Esophagus squamous epithelium (tissue), 5 donors: ENCODE data around the gene IDH3B. TPM values are rescaled to one million over a fixed set of nuclear protein-coding genes. Genes with fewer than 3 reads are reported as not detected.
A peak's percentile ranks its signal among the peaks of the same experiment; 100 is the strongest.

Experiments used
- DNase-seq: peaks from one replicate; lab custom pipeline; 2025; lab: John Stamatoyannopoulos, UW
- H3K27ac ChIP-seq, 4 donors: fragments of 200-600 bp; sonication (generic); one replicate each; pipeline ENCODE4 v1.5.1; 2016 to 2019; ENCODE audit warnings: mild to moderate bottlenecking in 1 of 4
- H3K27me3 ChIP-seq, 4 donors: fragments of 200-600 bp; sonication (generic); 1 replicate in 3 of 4; 2 replicates in 1 of 4; pipeline versions ENCODE4 v1.5.1 to v1.6.0; 2017 to 2021; ENCODE audit warnings: antibody characterized with exemption in 1 of 4
- H3K36me3 ChIP-seq, 3 donors: fragments of 200-600 bp; sonication (generic); one replicate each; pipeline ENCODE4 v1.5.1; 2016 to 2019
- H3K4me1 ChIP-seq, 3 donors: fragments of 200-600 bp; sonication (generic); one replicate each; pipeline ENCODE4 v1.5.1; 2017 to 2019
- H3K4me3 ChIP-seq, 4 donors: fragments of 200-600 bp; sonication (generic); 1 replicate in 3 of 4; 2 replicates in 1 of 4; pipeline ENCODE4 v1.5.1; 2016 to 2019; ENCODE audit warnings: mild to moderate bottlenecking in 2 of 4, moderate library complexity in 1 of 4
- H3K9me3 ChIP-seq, 3 donors: fragments of 200-600 bp; sonication (generic); one replicate each; pipeline ENCODE4 v1.5.1; 2016 to 2019
- POLR2A ChIP-seq, 4 donors: fragments of 450-650 bp; IDR thresholded peaks; one replicate each; pipeline ENCODE4 v1.6.1; 2017; ENCODE audit warnings: antibody characterized with exemption in 4 of 4, mild to moderate bottlenecking in 4 of 4, moderate library complexity in 3 of 4
- WGBS, 2 donors: methylation state at CpG; one replicate each; pipeline ENCODE4 v1.1.5; 2018; 5-methylcytosine and 5-hydroxymethylcytosine counted together
- intact Hi-C: fragments of 100-400 bp; cut with DNase I; formaldehyde crosslinking; loops from one replicate; pipeline ENCODE4 v1.15.0; 2022
- total RNA-seq, 4 donors: library from RNA; depleted of rRNA; stranded (reverse); fragments of >200 nt; gene quantifications; one replicate each; pipeline ENCODE4 v1.1.0, GENCODE V29; 2016
- TF ChIP-seq, protein P1 (sequence below), 6 experiments: fragments of 450-650 bp in 4 of 6; fragments of 200-600 bp in 2 of 6; sonication (generic) in 2 of 6; IDR thresholded peaks; one replicate each; pipeline ENCODE4 v1.5.1; 2016 to 2019; ENCODE audit warnings: antibody characterized with exemption in 6 of 6, mild to moderate bottlenecking in 4 of 6, moderate library complexity in 4 of 6
- donor health status: DM: yes; HTN: yes; CAD: no.

The IDH3B gene
- total RNA-seq, 4 donors from 2014 or later = 77.4 to 136 (median 123) TPM

GRCh38 chr20:2654384-2654822 is 9.6 kb downstream of the IDH3B start:
- H3K27me3 ChIP-seq = no peaks in the 10 kb centered on the region
- 67 to 75% methylated on average over 3 to 7 of the region's 9 CpGs for WGBS, 2 donors
- TF ChIP-seq, protein P1, sequence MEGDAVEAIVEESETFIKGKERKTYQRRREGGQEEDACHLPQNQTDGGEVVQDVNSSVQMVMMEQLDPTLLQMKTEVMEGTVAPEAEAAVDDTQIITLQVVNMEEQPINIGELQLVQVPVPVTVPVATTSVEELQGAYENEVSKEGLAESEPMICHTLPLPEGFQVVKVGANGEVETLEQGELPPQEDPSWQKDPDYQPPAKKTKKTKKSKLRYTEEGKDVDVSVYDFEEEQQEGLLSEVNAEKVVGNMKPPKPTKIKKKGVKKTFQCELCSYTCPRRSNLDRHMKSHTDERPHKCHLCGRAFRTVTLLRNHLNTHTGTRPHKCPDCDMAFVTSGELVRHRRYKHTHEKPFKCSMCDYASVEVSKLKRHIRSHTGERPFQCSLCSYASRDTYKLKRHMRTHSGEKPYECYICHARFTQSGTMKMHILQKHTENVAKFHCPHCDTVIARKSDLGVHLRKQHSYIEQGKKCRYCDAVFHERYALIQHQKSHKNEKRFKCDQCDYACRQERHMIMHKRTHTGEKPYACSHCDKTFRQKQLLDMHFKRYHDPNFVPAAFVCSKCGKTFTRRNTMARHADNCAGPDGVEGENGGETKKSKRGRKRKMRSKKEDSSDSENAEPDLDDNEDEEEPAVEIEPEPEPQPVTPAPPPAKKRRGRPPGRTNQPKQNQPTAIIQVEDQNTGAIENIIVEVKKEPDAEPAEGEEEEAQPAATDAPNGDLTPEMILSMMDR (IDR thresholded peaks at IDR 0.05) = no peak
- TF ChIP-seq POLR2A (IDR thresholded peaks at IDR 0.05) = no peak
- intact Hi-C loops = no loop called here
- H3K9me3 ChIP-seq = no peaks in the 10 kb centered on the region
- no peak for DNase-seq
- no peak overlapping the region for H3K27ac ChIP-seq
- peaks cover 15 to 41% (median 22%) of the 10 kb centered on the region in 3 donors for H3K4me1 ChIP-seq
- H3K36me3 ChIP-seq = peaks cover 32 to 60% (median 42%) of the 10 kb centered on the region in 3 donors
- H3K4me3 ChIP-seq = peak overlapping the region in 3 of 4 donors; percentile 75 to 98 (median 93)

DNA sequence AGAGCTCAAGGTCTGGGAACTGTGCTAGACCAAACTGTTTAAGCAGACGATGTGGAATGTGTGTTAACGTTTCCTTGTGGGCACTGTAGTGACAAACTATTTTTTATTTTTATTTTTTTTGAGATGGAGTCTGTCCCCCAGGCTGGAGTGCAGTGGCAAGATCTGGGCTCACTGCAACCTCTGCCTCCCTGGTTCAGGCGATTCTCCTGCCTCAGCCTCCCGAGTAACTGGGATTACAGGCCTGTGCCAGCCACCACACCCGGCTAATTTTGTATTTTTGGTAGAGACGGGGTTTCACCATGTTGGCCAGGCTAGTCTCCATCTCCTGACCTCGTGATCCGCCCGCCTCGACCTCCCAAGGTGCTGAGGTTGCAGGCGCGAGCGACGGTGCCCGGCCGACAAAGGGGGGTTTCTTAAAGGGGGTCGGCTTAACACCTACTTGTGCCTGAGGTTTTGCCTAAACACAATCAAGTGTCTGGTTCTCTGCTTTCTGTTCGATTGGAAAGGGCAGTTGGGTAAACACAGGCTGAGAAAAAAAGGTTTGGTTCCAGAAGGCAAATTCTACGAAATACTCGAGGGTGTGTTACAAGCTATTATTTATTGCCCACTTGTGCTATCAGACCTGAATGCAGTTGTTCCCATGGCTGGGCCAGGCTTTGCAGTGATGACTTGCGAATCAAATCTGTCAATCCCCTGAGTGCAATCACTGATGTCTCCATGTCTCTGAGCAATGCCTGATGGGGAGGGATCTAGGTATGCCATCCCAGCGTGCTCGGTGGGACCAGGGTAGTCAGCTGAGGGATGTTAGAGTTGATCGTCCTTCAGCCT is 10.2 kb downstream of the IDH3B start:
- intact Hi-C loops = no loop called here
- peak overlapping the region in 3 of 4 donors; percentile 79 to 96 (median 85) for H3K27ac ChIP-seq
- no peak for DNase-seq
- peak overlapping the region; percentile 75 to 98 (median 85) for H3K4me3 ChIP-seq
- no peaks in the 10 kb centered on the region for H3K9me3 ChIP-seq
- 20 to 30% methylated on average over 12 to 13 of the region's 24 CpGs for WGBS, 2 donors
- TF ChIP-seq POLR2A (IDR thresholded peaks at IDR 0.05) = no peak
- TF ChIP-seq, protein P1 (IDR thresholded peaks at IDR 0.05) = no peak
- H3K36me3 ChIP-seq = peaks cover 26 to 53% (median 42%) of the 10 kb centered on the region in 3 donors
- peaks cover 15 to 41% (median 22%) of the 10 kb centered on the region in 3 donors for H3K4me1 ChIP-seq
- no peaks in the 10 kb centered on the region for H3K27me3 ChIP-seq

DNA sequence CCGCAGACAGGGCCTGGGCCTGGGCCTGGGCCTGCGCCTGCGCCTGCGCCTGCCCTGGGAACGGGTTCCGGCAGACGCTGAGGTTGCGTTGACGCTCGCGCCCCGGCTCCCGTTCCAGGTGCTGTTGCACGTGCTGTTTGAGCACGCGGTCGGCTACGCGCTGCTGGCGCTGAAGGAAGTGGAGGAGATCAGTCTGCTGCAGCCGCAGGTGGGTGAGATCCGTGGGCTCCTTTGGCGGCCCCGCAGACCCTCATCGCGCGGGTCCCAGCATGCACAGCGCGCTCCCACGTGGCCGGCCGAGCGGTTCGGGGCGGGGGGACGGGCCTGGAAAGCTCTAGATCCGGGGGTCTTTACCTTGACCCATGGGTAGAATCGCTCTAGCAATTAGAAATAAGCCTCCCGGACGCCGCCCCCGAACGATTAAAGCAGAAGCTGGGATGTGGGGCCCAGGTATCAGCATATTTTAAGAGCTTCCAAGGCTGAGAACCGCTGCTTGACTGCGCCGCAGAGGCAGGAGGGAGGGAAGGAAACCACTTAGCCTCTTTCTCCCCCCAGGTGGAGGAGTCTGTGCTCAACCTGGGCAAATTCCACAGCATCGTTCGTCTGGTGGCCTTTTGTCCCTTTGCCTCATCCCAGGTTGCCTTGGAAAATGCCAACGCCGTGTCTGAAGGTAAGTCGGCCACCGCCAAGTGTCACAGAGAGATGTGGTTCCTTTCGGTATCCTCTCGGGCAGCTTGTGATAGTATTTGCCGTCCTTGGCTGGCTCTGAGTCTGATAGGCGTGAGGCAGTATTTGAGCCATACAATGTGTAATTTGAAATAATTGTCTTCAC is 11.1 kb downstream of the IDH3B start:
- intact Hi-C loops = no loop called here

DNA sequence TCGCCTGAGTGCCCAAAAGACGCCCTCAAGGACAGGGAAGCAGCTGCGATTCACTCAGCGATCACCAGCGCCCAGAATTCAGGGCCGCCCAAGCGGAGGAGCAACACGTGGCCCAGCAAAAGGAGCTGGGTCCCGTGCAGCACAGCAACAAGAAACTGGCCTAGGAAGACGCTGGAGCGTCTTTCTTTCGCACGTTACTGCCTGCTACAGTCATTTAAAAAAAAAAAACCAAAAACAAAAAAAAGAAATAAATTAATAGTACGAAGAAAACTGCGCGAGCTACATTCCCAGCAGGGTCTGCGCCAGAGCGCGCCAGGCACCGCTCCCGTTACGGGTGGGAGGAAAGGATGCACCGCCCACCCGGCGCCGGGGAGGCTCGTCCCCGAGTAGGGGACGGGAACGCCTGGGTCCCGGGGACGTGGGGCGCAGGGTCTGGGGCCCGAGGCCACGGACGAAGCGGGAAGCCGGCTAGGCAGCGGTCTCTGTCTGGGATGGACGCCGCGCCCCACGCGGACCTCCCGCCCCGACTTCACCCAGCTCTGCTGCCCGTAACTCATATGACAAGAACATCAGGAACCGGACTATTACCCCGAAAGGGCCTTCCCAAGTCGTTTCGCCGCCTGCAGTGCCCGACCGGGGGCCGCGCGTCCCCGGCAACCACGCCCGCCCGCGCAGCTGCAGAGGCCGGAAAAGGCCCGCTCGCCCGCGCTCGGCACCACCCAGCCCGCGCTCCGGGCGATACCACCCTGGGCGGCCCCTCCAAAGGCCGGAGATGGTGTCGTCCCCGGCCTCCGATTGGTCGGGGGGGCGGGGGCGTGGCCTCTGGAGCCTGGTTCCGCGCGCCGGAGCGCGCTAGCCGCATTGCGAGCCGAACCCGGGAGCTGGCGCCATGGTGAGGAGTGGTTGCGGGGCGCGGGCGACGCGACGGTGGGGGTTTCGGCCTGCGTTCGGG is 12.0 kb downstream of the IDH3B start, which contains the start of gene NOP56:
Gene NOP56, plus strand, starts transcription at position 861 of the 952 bp plus-strand sequence. Its CDS starts 29 bp downstream, at position 890.
- Histone ChIP-seq H3K27me3 (no peaks in the 10 kb centered on the region), H3K36me3 (peaks cover 16 to 36% (median 30%) of the 10 kb centered on the region in 3 donors), H3K4me3 (peak within 1 kb of the TSS; percentile 75 to 98 (median 85)), H3K27ac (peak within 1 kb of the TSS; percentile 79 to 96 (median 89)), H3K4me1 (peaks cover 15 to 43% (median 22%) of the 10 kb centered on the region in 3 donors), H3K9me3 (no peaks in the 10 kb centered on the region)
- peak in 3 of 4 donors; percentile 70 to 84 (median 83) for TF ChIP-seq POLR2A (IDR thresholded peaks at IDR 0.05)
- TF ChIP-seq, protein P1 (IDR thresholded peaks at IDR 0.05) = no peak
- intact Hi-C loops = no loop called here
- WGBS, 2 donors = 0% methylated on average over 32 to 35 of the region's 101 CpGs
- DNase-seq = peak; percentile 43

More for the DNA sequence above, 11.1 kb downstream of the IDH3B start:
- WGBS, 2 donors = 2% methylated on average over 9 to 23 of the region's 56 CpGs
- no peaks in the 10 kb centered on the region for H3K27me3 ChIP-seq
- peak overlapping the region; percentile 79 to 96 (median 89) for H3K27ac ChIP-seq
- H3K4me1 ChIP-seq = peaks cover 15 to 41% (median 22%) of the 10 kb centered on the region in 3 donors
- TF ChIP-seq POLR2A (IDR thresholded peaks at IDR 0.05) = no peak
- TF ChIP-seq, protein P1 (IDR thresholded peaks at IDR 0.05) = no peak
- peak overlapping the region; percentile 75 to 98 (median 85) for H3K4me3 ChIP-seq
- no peak for DNase-seq
- H3K36me3 ChIP-seq = peaks cover 21 to 45% (median 39%) of the 10 kb centered on the region in 3 donors
- H3K9me3 ChIP-seq = no peaks in the 10 kb centered on the region
